Measurements from ENCODE around the gene ZNF791. TPM values are rescaled to one million over a fixed set of nuclear protein-coding genes. Genes with fewer than 3 reads are reported as not detected.
A peak's percentile ranks its signal among the peaks of the same experiment; 100 is the strongest.

ZNF791 gene
- total RNA-seq, 2 experiments from 2014 or later: 30.0 to 41.5 TPM

- CTCF ChIA-PET: interaction anchor here (1.4 to 5.8 kb wide), 5 partner anchors 13 to 101 kb away, joined by 5 to 40 read pairs (median 10); no protein-coding TSS in a partner anchor
- H3K4me3 Mint-ChIP-seq: peak overlapping the region; percentile 88
- DNase-seq (peak; percentile 74), ATAC-seq (no peak)
- no peaks in the 10 kb centered on the region for H3K27me3 Mint-ChIP-seq
- peaks cover 27% of the 10 kb centered on the region for H3K36me3 Mint-ChIP-seq
- peaks cover 46% of the 10 kb centered on the region for H3K4me1 Mint-ChIP-seq
- no peaks in the 10 kb centered on the region for H3K9me3 Mint-ChIP-seq (ENCODE audit: low read depth)
- H3K27ac Mint-ChIP-seq: peak overlapping the region; percentile 74
These were observed 54.5 kb downstream of the ZNF791 start for GRCh38 chr19:12665281-12665573.

GRCh38 chr19:12665671-12666264, 55.0 kb downstream of the ZNF791 start:
- no peak for DNase-seq
- Mint-ChIP-seq H3K36me3 (peaks cover 24% of the 10 kb centered on the region), H3K9me3 (ENCODE audit: low read depth) (no peaks in the 10 kb centered on the region), H3K4me1 (peaks cover 51% of the 10 kb centered on the region), H3K4me3 (peak overlapping the region; percentile 88), H3K27ac (peak overlapping the region; percentile 74), H3K27me3 (no peaks in the 10 kb centered on the region)
- ATAC-seq: no peak
- CTCF ChIA-PET: interaction anchor here (1.0 to 5.8 kb wide), 6 partner anchors 12 to 181 kb away, joined by 3 to 40 read pairs (median 8); no protein-coding TSS in a partner anchor

GRCh38 chr19:12666265-12667048, 55.7 kb downstream of the ZNF791 start, which contains the start of the genes MAN2B1 and WDR83:
MAN2B1 (minus strand) TSS chr19:12666742; CDS start chr19:12666701, 41 bp downstream.
WDR83 (plus strand) TSS chr19:12666807; CDS start chr19:12669791, 2,984 bp downstream.
- CTCF ChIA-PET: interaction anchor here (1.0 to 5.8 kb wide), 6 partner anchors 11 to 180 kb away, joined by 3 to 40 read pairs (median 8); no protein-coding TSS in a partner anchor
- peak within 1 kb of the TSS; percentile 88 for H3K4me3 Mint-ChIP-seq
- ATAC-seq (peak; percentile 83), DNase-seq (peak; percentile 82)
- no peaks in the 10 kb centered on the region for H3K9me3 Mint-ChIP-seq (ENCODE audit: low read depth)
- peak within 1 kb of the TSS; percentile 78 for H3K27ac Mint-ChIP-seq
- no peaks in the 10 kb centered on the region for H3K27me3 Mint-ChIP-seq
- peaks cover 18% of the 10 kb centered on the region for H3K36me3 Mint-ChIP-seq
- peaks cover 53% of the 10 kb centered on the region for H3K4me1 Mint-ChIP-seq

GRCh38 chr19:12667731-12668302, 57.1 kb downstream of the ZNF791 start:
- peak overlapping the region; percentile 62 for H3K27ac Mint-ChIP-seq
- DNase-seq (no peak), ATAC-seq (no peak)
- H3K36me3 Mint-ChIP-seq: peaks cover 20% of the 10 kb centered on the region
- peak overlapping the region; percentile 88 for H3K4me3 Mint-ChIP-seq
- CTCF ChIA-PET: interaction anchor here (1.3 to 5.8 kb wide), 3 partner anchors 10 to 104 kb away, joined by 4 to 40 read pairs (median 28); partner anchors contain the start of gene DHPS
- H3K27me3 Mint-ChIP-seq: no peaks in the 10 kb centered on the region
- no peaks in the 10 kb centered on the region for H3K9me3 Mint-ChIP-seq (ENCODE audit: low read depth)
- peaks cover 57% of the 10 kb centered on the region for H3K4me1 Mint-ChIP-seq

GRCh38 chr19:12668346-12668745, 57.6 kb downstream of the ZNF791 start:
- peaks cover 15% of the 10 kb centered on the region for H3K36me3 Mint-ChIP-seq
- ATAC-seq: no peak
- H3K27ac Mint-ChIP-seq: peak overlapping the region; percentile 100
- CTCF ChIA-PET: interaction anchor here (1.3 to 5.8 kb wide), 5 partner anchors 10 to 104 kb away, joined by 3 to 40 read pairs (median 4); partner anchors contain the start of gene DHPS
- H3K4me3 Mint-ChIP-seq: peak overlapping the region; percentile 88
- H3K9me3 Mint-ChIP-seq (ENCODE audit: low read depth): no peaks in the 10 kb centered on the region
- no peaks in the 10 kb centered on the region for H3K27me3 Mint-ChIP-seq
- peaks cover 57% of the 10 kb centered on the region for H3K4me1 Mint-ChIP-seq
- DNase-seq: no peak

- DNase-seq (peak; percentile 80), ATAC-seq (peak; percentile 37)
- CTCF ChIA-PET: interaction anchor here (1.3 to 5.8 kb wide), 8 partner anchors 9 to 105 kb away, joined by 3 to 40 read pairs (median 4); partner anchors contain the start of gene DHPS
- Mint-ChIP-seq H3K36me3 (peaks cover 16% of the 10 kb centered on the region), H3K4me1 (peaks cover 55% of the 10 kb centered on the region), H3K27ac (peak overlapping the region; percentile 100), H3K4me3 (peak overlapping the region; percentile 88), H3K9me3 (ENCODE audit: low read depth) (no peaks in the 10 kb centered on the region), H3K27me3 (no peaks in the 10 kb centered on the region)
These were observed 58.2 kb downstream of the ZNF791 start for GRCh38 chr19:12668932-12669269.

GRCh38 chr19:12669270-12670158, 58.8 kb downstream of the ZNF791 start:
- peaks cover 51% of the 10 kb centered on the region for H3K4me1 Mint-ChIP-seq
- H3K27me3 Mint-ChIP-seq: no peaks in the 10 kb centered on the region
- peak overlapping the region; percentile 100 for H3K27ac Mint-ChIP-seq
- H3K4me3 Mint-ChIP-seq: peak overlapping the region; percentile 88
- peak; percentile 84 for DNase-seq
- CTCF ChIA-PET: interaction anchor here (0.7 to 5.8 kb wide), 10 partner anchors 8 to 111 kb away, joined by 3 to 40 read pairs (median 4); partner anchors contain the start of gene DHPS
- peaks cover 16% of the 10 kb centered on the region for H3K36me3 Mint-ChIP-seq
- H3K9me3 Mint-ChIP-seq (ENCODE audit: low read depth): no peaks in the 10 kb centered on the region
- ATAC-seq: peak; percentile 49

- ATAC-seq: no peak
- H3K4me1 Mint-ChIP-seq: peaks cover 43% of the 10 kb centered on the region
These were observed 59.6 kb downstream of the ZNF791 start for GRCh38 chr19:12670159-12670928.

GRCh38 chr19:12672744-12673143, 62.0 kb downstream of the ZNF791 start:
- peaks cover 28% of the 10 kb centered on the region for H3K36me3 Mint-ChIP-seq
- CTCF ChIA-PET: interaction anchor here (0.9 to 7.0 kb wide), 19 partner anchors 7 to 175 kb away, joined by 3 to 57 read pairs (median 6); partner anchors contain the start of genes DHPS, FBXW9 and ZNF791
- DNase-seq (no peak), ATAC-seq (no peak)
- H3K4me1 Mint-ChIP-seq: peaks cover 40% of the 10 kb centered on the region
- H3K27me3 Mint-ChIP-seq: no peaks in the 10 kb centered on the region
- H3K27ac Mint-ChIP-seq: no peak overlapping the region
- H3K9me3 Mint-ChIP-seq (ENCODE audit: low read depth): no peaks in the 10 kb centered on the region
- no peak overlapping the region for H3K4me3 Mint-ChIP-seq

More at GRCh38 chr19:12670159-12670928, 59.6 kb downstream of the ZNF791 start:
- CTCF ChIA-PET: interaction anchor here (0.7 to 5.8 kb wide), 12 partner anchors 8 to 112 kb away, joined by 3 to 40 read pairs (median 6); no protein-coding TSS in a partner anchor
- peak overlapping the region; percentile 88 for H3K4me3 Mint-ChIP-seq
- no peaks in the 10 kb centered on the region for H3K9me3 Mint-ChIP-seq (ENCODE audit: low read depth)
- H3K27me3 Mint-ChIP-seq: no peaks in the 10 kb centered on the region
- no peak for DNase-seq
- peaks cover 15% of the 10 kb centered on the region for H3K36me3 Mint-ChIP-seq
- peak overlapping the region; percentile 100 for H3K27ac Mint-ChIP-seq

GRCh38 chr19:12675399-12675798, 64.7 kb downstream of the ZNF791 start:
- peaks cover 30% of the 10 kb centered on the region for H3K4me1 Mint-ChIP-seq
- DNase-seq (no peak), ATAC-seq (no peak)
- peaks cover 44% of the 10 kb centered on the region for H3K36me3 Mint-ChIP-seq
- CTCF ChIA-PET: interaction anchor here (2.1 to 7.0 kb wide), 2 partner anchors 82 to 111 kb away, joined by 6 to 57 read pairs; no protein-coding TSS in a partner anchor
- no peaks in the 10 kb centered on the region for H3K27me3 Mint-ChIP-seq
- H3K9me3 Mint-ChIP-seq (ENCODE audit: low read depth): no peaks in the 10 kb centered on the region
- H3K4me3 Mint-ChIP-seq: no peak overlapping the region
- H3K27ac Mint-ChIP-seq: no peak overlapping the region

- Mint-ChIP-seq H3K27me3 (no peaks in the 10 kb centered on the region), H3K4me3 (no peak overlapping the region), H3K27ac (no peak overlapping the region), H3K36me3 (peaks cover 45% of the 10 kb centered on the region), H3K4me1 (peaks cover 26% of the 10 kb centered on the region), H3K9me3 (ENCODE audit: low read depth) (no peaks in the 10 kb centered on the region)
- ATAC-seq (no peak), DNase-seq (no peak)
- CTCF ChIA-PET: interaction anchor here (0.7 to 7.0 kb wide), 11 partner anchors 8 to 172 kb away, joined by 3 to 57 read pairs (median 5); partner anchors contain the start of genes MAN2B1, TRIR and WDR83
These were observed 65.2 kb downstream of the ZNF791 start for GRCh38 chr19:12675940-12676339.
